GM19099 (cell line): ENCODE results near the gene AGBL1.

Experiments
- POLR2A ChIP-seq: IDR thresholded peaks from 3 replicates; pipeline ENCODE4 v1.6.1; 2011; ENCODE audit warnings: low read depth; ENCODE audit not compliant: insufficient read length; ENCODE audit errors: extremely low read depth

Gene AGBL1

DNA sequence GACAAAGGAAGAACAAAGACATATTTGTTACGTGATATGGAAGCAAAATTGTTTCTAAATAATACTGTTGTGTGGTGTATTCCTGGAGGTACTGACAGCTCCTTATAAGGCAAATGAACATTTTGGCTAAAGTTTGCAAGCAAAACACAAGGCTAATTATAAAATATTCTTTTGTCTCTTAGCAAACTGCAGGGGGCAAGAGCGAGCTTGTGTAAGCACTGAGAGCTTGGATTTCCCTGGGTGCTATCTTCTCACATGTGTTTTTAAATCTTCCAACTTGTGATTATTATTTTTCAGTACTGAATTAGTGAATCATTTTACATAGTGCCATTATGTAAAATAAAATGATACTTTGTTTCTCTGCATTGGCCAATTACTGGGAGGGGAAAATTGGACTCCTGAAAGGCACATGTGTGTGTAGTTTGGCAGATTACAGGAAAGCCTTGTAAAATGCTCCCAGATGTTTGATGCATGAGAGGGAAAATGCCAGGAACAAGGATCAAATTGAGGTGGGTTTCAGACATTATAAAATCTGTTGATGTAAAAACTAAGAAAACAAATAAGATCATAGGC lies 611.5 kb downstream of the AGBL1 start:
- no peak for TF ChIP-seq POLR2A

DNA sequence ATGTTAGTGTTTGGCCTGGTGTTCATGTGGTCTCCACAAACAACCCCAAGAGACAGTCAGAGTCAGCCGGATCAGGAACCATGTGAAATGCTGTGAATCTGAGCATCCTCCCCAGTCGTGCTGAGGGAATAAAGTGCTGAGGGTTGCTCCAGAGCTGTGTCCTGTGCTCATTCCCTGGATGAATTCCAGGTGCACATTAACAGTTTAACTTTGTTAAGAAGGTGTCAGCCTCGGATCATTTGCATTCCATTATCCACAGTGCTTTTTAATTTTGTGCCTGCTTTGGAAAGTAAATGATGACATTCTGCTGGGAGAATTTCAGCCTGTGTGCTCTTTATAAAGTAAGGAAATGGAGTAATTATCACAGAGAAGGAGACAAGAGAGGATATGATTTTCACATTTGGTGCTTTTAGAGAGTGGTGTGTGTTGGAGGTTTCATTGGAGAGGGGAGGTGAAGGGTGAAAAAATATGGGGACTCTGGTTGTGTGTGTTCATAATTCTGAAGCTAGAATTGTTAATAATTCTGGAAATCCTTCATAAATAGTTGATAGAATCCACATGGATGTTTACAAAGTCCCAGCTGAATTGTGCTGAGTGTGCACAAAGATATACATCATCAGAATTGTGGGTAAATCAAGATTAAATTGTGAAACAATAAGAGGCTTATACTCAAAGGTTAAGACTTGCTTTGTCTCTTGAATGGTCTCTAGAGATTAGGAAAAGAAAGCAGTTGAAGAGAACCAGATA lies 621.4 kb downstream of the AGBL1 start:
- TF ChIP-seq POLR2A = no peak

DNA sequence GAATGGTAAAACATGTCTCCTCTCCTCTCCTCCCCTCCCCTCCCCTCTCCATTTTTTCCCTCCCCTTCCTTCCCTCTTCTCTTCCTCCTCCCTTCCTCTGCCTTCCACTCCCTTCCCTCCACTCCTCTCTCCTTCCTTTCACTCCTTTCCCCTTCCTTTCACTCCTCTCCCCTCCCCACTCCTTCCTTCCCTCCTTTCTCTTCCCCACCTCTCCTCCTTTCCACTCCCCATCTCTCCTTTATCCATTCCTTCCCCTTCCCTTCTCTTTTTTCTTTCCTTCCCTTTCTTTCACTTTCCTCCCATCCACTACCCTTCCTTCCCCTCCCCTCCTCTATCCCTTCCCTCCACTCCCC lies 621.9 kb downstream of the AGBL1 start:
- TF ChIP-seq POLR2A = no peak

- no peak for TF ChIP-seq POLR2A
Observed at GRCh38 chr15:86706813-86707212, 627.1 kb downstream of the AGBL1 start.

DNA sequence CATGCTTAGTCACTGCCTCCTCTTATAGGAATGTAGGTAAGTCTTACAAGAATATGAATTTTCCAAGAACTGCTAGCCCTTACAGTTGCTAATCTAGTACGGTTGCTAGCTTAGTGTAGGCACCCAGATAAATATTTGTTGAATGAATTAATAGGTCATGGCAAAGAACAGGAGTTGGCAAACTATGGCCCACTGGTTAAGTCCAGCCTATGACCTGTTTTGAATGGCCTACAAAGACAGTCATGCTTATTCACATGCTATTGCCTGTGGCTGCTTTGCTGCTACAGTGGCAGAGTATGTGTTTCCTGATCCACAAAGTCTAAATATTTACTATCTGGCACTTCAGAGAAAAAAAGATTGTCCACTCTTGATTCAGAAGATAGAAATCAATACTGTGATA lies 631.8 kb downstream of the AGBL1 start:
- TF ChIP-seq POLR2A = no peak

- no peak for TF ChIP-seq POLR2A
Observed at GRCh38 chr15:86714241-86714640, 634.6 kb downstream of the AGBL1 start.

GRCh38 chr15:86725628-86726027 lies 646.0 kb downstream of the AGBL1 start:
- TF ChIP-seq POLR2A = no peak

- TF ChIP-seq POLR2A = no peak
Observed at GRCh38 chr15:86735247-86736040, 655.8 kb downstream of the AGBL1 start.

DNA sequence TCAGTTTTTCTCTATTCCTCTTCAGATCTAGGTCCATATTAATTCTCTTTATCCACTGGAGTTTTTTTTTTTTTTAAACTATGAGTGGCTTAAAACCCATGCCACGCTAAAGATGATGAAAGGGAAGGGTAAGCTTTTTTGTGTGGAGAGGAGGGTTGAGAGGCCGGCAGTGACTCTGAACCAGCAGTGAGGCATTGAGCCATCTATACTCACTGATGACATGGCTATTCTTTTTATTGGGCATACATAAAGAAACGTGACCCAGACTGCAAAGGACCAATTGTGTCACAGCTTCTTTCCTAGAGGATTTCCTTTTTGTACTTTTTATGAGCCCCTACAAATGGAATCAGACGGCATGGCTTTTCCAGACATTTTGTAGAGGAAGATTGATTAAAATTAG lies 662.2 kb downstream of the AGBL1 start:
- no peak for TF ChIP-seq POLR2A

- no peak for TF ChIP-seq POLR2A
Observed at GRCh38 chr15:86743283-86743903, 663.7 kb downstream of the AGBL1 start.

- TF ChIP-seq POLR2A = no peak
Observed at GRCh38 chr15:86744198-86744780, 664.6 kb downstream of the AGBL1 start.

DNA sequence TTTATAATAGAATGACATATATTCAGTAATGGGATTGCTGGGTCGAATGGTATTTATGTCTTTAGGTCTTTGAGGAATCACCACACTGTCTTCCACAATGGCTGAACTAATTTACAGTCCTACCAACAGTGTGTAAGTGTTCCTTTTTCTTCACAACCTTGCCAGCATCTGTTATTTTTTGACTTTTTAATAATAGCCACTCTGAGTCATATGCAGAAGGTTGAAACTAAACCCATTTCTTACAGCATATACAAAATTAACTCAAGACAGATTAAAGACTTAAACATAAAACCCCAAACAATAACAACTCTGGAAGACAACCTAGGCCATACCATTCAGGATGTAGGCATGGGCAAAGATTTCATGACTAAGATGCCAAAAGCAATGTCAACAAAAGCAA lies 671.4 kb downstream of the AGBL1 start:
- TF ChIP-seq POLR2A = no peak

DNA sequence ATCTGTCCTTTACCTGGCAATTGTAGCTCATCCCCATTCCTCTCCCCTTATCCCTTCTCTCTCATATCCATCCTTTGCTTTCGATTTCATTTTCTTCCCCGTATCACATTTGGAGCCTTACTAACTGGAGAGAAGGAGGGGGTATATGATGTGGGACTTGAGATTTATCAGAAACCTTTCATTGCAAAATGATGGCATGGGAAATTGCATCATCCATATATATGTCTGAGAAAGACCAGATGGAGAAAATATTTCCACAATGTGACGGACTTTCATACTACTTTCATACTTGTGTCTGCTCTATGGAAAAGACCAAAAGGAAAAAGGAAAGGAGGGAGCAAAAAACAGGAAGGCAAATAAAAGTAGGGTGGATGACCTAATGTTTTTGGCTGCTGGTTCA lies 675.2 kb downstream of the AGBL1 start:
- TF ChIP-seq POLR2A = no peak

DNA sequence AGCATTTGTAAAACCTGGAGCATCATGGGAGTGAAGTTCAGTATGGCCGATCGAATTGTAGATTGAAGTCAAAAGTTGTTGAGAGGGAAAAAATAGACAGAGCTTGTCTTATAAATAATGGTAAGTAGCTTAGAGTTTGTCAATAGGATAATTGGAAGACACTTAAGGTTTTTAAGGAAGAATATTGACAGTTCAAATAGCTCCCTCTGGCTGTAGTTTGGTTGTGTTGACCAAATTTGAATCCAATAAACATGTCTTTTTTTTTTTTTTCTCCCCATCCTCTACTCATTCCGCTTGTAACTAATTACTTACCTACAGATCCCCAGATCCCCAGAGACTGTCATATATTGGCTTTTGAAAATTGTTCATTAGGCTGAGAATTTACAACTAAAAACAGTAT lies 677.0 kb downstream of the AGBL1 start:
- no peak for TF ChIP-seq POLR2A

- no peak for TF ChIP-seq POLR2A
Observed at GRCh38 chr15:86759800-86760523, 680.3 kb downstream of the AGBL1 start.

GRCh38 chr15:86762874-86763273 lies 683.2 kb downstream of the AGBL1 start:
- TF ChIP-seq POLR2A = no peak
